Measurements from ENCODE around the gene EXOC6B.

Gene EXOC6B

DNA sequence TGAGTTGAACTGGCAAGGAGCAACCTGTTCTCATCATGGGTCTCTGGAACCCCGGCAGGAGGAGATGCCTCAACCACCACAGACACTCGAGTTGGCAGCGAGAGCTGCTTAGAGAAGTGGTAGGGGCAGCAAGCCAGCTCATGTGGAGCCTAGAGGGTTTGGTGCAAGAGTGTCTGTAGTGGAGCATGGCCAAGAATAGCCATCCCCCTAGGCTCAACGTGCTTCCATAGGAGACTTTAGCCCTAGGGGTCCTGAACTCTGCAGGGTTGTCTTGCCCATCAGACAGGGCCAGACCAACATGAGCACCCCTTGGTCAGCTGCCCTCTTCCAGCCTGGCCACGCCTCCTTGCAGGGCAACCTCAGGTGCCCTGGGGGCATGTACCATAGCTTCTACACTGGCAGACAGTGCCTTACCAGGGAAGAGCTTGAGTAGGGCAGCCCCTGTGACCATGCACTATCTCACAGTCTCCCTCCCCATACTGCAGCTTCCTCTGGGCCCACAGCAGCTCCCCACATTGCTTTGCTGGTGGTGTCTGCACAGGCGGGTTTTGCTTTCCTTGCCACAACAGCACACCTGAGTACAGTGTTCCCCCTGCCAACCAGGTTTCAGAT, 187.1 kb downstream of the EXOC6B start:
- Histone ChIP-seq H3K4me2 (ENCODE audit: low read length) (no peak overlapping the region), H3K4me3 (ENCODE audit: low read length) (no peak overlapping the region), H3K9ac (ENCODE audit: low read length) (no peak overlapping the region), H3K79me2 (ENCODE audit: low read length) (no peaks in the 10 kb centered on the region), H3K4me1 (ENCODE audit: low read length) (peaks cover 31% of the 10 kb centered on the region), H2AFZ (ENCODE audit: low read depth, low read length) (no peak overlapping the region), H3K9me3 (ENCODE audit: insufficient read depth, low read length) (no peaks in the 10 kb centered on the region), H3K27me3 (ENCODE audit: low read depth, low read length) (no peaks in the 10 kb centered on the region), H3K36me3 (replicated peaks; ENCODE audit: low read depth, low read length) (no peaks in the 10 kb centered on the region), H3K27ac (ENCODE audit: low read length) (no peak overlapping the region), H4K20me1 (ENCODE audit: insufficient read depth, low read length) (no peaks in the 10 kb centered on the region)
- TF ChIP-seq EZH2phosphoT487 (IDR thresholded peaks at IDR 0.05; ENCODE audit: low read depth): no peak

DNA sequence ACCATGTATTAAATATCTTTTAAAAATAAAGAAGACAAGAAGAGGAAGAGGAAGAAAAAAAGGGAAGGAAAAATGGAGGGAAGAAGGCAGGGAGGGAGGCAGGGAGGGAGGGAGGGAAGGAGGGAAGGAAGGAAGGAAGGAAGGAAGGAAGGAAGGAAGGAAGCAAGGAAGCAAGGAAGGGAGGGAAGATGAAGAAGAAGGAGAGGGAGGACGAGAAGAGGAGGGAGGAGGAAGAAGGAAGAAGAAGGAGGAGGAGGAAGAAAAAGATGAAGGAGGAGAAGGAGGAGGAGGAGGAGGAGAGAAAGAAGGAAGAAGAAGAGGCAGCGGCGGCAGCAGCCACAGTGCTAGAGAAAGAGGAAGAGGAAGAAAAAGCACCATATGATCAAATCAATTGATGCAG, 189.6 kb downstream of the EXOC6B start:
- Histone ChIP-seq H3K27me3 (ENCODE audit: low read depth, low read length) (no peaks in the 10 kb centered on the region), H3K36me3 (replicated peaks; ENCODE audit: low read depth, low read length) (no peaks in the 10 kb centered on the region), H3K4me2 (ENCODE audit: low read length) (no peak overlapping the region; the same call in 1 of the 2 replicates), H2AFZ (ENCODE audit: low read depth, low read length) (no peak overlapping the region), H4K20me1 (ENCODE audit: insufficient read depth, low read length) (no peaks in the 10 kb centered on the region), H3K79me2 (ENCODE audit: low read length) (no peaks in the 10 kb centered on the region), H3K9ac (ENCODE audit: low read length) (no peak overlapping the region), H3K27ac (ENCODE audit: low read length) (no peak overlapping the region), H3K4me3 (ENCODE audit: low read length) (no peak overlapping the region), H3K4me1 (ENCODE audit: low read length) (peaks cover 42% of the 10 kb centered on the region), H3K9me3 (ENCODE audit: insufficient read depth, low read length) (no peaks in the 10 kb centered on the region)
- TF ChIP-seq, protein P1, sequence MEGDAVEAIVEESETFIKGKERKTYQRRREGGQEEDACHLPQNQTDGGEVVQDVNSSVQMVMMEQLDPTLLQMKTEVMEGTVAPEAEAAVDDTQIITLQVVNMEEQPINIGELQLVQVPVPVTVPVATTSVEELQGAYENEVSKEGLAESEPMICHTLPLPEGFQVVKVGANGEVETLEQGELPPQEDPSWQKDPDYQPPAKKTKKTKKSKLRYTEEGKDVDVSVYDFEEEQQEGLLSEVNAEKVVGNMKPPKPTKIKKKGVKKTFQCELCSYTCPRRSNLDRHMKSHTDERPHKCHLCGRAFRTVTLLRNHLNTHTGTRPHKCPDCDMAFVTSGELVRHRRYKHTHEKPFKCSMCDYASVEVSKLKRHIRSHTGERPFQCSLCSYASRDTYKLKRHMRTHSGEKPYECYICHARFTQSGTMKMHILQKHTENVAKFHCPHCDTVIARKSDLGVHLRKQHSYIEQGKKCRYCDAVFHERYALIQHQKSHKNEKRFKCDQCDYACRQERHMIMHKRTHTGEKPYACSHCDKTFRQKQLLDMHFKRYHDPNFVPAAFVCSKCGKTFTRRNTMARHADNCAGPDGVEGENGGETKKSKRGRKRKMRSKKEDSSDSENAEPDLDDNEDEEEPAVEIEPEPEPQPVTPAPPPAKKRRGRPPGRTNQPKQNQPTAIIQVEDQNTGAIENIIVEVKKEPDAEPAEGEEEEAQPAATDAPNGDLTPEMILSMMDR (IDR thresholded peaks at IDR 0.05; ENCODE audit: low read depth, low read length): no peak
- TF ChIP-seq EZH2phosphoT487 (IDR thresholded peaks at IDR 0.05; ENCODE audit: low read depth): no peak

DNA sequence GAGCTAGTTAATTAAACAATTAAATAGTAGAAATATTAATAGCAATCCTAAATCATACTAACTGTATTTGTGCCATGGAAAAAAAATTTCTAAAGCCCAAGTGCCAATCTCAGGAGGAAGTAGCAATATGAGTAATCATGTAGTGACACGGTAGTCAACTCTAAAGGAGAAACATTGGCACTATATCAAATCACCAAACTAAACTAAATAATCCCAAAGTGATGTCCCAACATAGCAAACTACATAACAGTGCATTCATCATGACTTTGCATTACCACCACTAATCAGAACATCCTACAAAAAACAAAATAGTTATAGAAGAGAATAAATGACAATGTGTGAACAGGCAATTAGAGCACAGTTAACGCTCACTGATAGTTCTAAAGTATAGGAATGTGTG, 195.1 kb downstream of the EXOC6B start:
- peaks cover 37% of the 10 kb centered on the region for H3K4me1 ChIP-seq (ENCODE audit: low read length)
- H3K9me3 ChIP-seq (ENCODE audit: insufficient read depth, low read length): no peaks in the 10 kb centered on the region
- H3K4me3 ChIP-seq (ENCODE audit: low read length): no peak overlapping the region
- H3K4me2 ChIP-seq (ENCODE audit: low read length): no peak overlapping the region
- H2AFZ ChIP-seq (ENCODE audit: low read depth, low read length): no peak overlapping the region
- no peaks in the 10 kb centered on the region for H3K79me2 ChIP-seq (ENCODE audit: low read length)
- H4K20me1 ChIP-seq (ENCODE audit: insufficient read depth, low read length): no peaks in the 10 kb centered on the region
- no peaks in the 10 kb centered on the region for H3K27me3 ChIP-seq (ENCODE audit: low read depth, low read length)
- H3K27ac ChIP-seq (ENCODE audit: low read length): no peak overlapping the region
- H3K9ac ChIP-seq (ENCODE audit: low read length): no peak overlapping the region
- H3K36me3 ChIP-seq (replicated peaks; ENCODE audit: low read depth, low read length): no peaks in the 10 kb centered on the region
- TF ChIP-seq EZH2phosphoT487 (IDR thresholded peaks at IDR 0.05; ENCODE audit: low read depth): no peak
- TF ChIP-seq, protein P1 (IDR thresholded peaks at IDR 0.05; ENCODE audit: low read depth, low read length): no peak

DNA sequence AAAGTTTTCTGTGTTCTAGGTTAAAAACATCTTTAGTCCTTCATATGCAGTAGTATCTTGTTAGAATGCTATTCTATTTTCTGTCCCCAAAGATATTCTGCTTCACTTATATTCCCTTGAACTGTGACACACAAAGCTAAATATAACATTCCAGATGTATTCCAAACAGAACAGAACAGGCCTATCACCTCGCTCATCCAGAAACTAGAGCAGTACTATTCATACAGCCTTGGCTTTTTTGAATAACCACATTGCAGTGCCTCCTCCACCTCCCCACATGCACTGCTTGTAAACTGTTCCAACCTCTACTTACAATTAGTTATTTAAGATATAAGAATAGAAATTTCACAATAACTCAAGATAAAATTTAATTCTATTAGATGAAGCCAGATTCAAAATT, 196.8 kb downstream of the EXOC6B start:
- no peak overlapping the region for H3K4me2 ChIP-seq (ENCODE audit: low read length)
- H4K20me1 ChIP-seq (ENCODE audit: insufficient read depth, low read length): no peaks in the 10 kb centered on the region
- no peaks in the 10 kb centered on the region for H3K9me3 ChIP-seq (ENCODE audit: insufficient read depth, low read length)
- H2AFZ ChIP-seq (ENCODE audit: low read depth, low read length): no peak overlapping the region
- H3K4me1 ChIP-seq (ENCODE audit: low read length): peaks cover 20% of the 10 kb centered on the region
- H3K9ac ChIP-seq (ENCODE audit: low read length): no peak overlapping the region
- H3K36me3 ChIP-seq (replicated peaks; ENCODE audit: low read depth, low read length): no peaks in the 10 kb centered on the region
- no peak overlapping the region for H3K4me3 ChIP-seq (ENCODE audit: low read length)
- H3K27me3 ChIP-seq (ENCODE audit: low read depth, low read length): no peaks in the 10 kb centered on the region
- no peak for TF ChIP-seq EZH2phosphoT487 (IDR thresholded peaks at IDR 0.05; ENCODE audit: low read depth)
- TF ChIP-seq, protein P1 (IDR thresholded peaks at IDR 0.05; ENCODE audit: low read depth, low read length): no peak
- H3K79me2 ChIP-seq (ENCODE audit: low read length): no peaks in the 10 kb centered on the region
- no peak overlapping the region for H3K27ac ChIP-seq (ENCODE audit: low read length)
